Hepatocyte (in vitro differentiated cells): ENCODE measurements around the gene SERTAD2. TPM values are rescaled to one million over a fixed set of nuclear protein-coding genes. Genes with fewer than 3 reads are reported as not detected.

Experiments used
- DNase-seq: peaks from one replicate; pipeline ENCODE4 v3.0.0-alpha.2; 2016; ENCODE audit warnings: low spot score
- H2AFZ ChIP-seq: fragments of 200-600 bp; sonication (generic); 2 replicates; pipeline ENCODE4 v1.6.0; 2016; ENCODE audit warnings: antibody characterized with exemption, mild to moderate bottlenecking
- H3K27ac ChIP-seq: fragments of 200-600 bp; sonication (generic); 2 replicates; pipeline ENCODE4 v1.5.1; 2016; ENCODE audit warnings: mild to moderate bottlenecking
- H3K27me3 ChIP-seq: fragments of 200-600 bp; sonication (generic); 2 replicates; pipeline ENCODE4 v1.6.1; 2016
- H3K36me3 ChIP-seq: fragments of 200-600 bp; sonication (generic); replicated peaks from 2 replicates; pipeline ENCODE4 v1.5.1; 2016; ENCODE audit warnings: low read depth; ENCODE audit not compliant: insufficient read depth
- H3K4me1 ChIP-seq: fragments of 200-600 bp; sonication (generic); 2 replicates; pipeline ENCODE4 v1.5.1; 2016; ENCODE audit warnings: mild to moderate bottlenecking, moderate library complexity; ENCODE audit not compliant: insufficient read depth
- H3K4me2 ChIP-seq: fragments of 200-600 bp; sonication (generic); 2 replicates; pipeline ENCODE4 v1.6.0; 2016
- H3K4me3 ChIP-seq: fragments of 200-600 bp; sonication (generic); 2 replicates; pipeline ENCODE4 v1.5.1; 2016; ENCODE audit warnings: mild to moderate bottlenecking
- H3K79me2 ChIP-seq: fragments of 200-600 bp; sonication (generic); 2 replicates; pipeline ENCODE4 v1.6.0; 2017; ENCODE audit warnings: mild to moderate bottlenecking
- H3K9me2 ChIP-seq: fragments of 200-600 bp; sonication (generic); replicated peaks from 2 replicates; pipeline ENCODE4 v1.6.0; 2017; ENCODE audit warnings: mild to moderate bottlenecking; ENCODE audit not compliant: insufficient read depth
- H3K9me3 ChIP-seq: fragments of 200-600 bp; sonication (generic); 2 replicates; pipeline ENCODE4 v1.5.1; 2016; ENCODE audit warnings: low read depth, mild to moderate bottlenecking
- H4K20me1 ChIP-seq: fragments of 200-600 bp; sonication (generic); 2 replicates; pipeline ENCODE4 v1.6.0; 2016; ENCODE audit warnings: mild to moderate bottlenecking; ENCODE audit not compliant: insufficient read depth, poor library complexity, severe bottlenecking
- EZH2 ChIP-seq: fragments of 200-600 bp; sonication (generic); IDR thresholded peaks from 2 replicates; pipeline ENCODE4 v1.6.1; 2016; ENCODE audit warnings: antibody characterized with exemption, mild to moderate bottlenecking, borderline replicate concordance
- EZH2phosphoT487 ChIP-seq: fragments of 200-600 bp; sonication (generic); IDR thresholded peaks from one replicate; pipeline ENCODE4 v1.6.1; 2018; ENCODE audit warnings: antibody characterized with exemption, mild to moderate bottlenecking, low read depth, moderate library complexity; ENCODE audit not compliant: unreplicated experiment, severe bottlenecking
- WGBS: methylation state at CpG from one replicate; pipeline ENCODE4 v1.1.6; 2016; ENCODE audit warnings: low lambda C conversion rate; ENCODE audit errors: missing lambda C conversion rate; 5-methylcytosine and 5-hydroxymethylcytosine counted together
- polyA plus RNA-seq: library from polyadenylated mRNA; unstranded; fragments of >200 nt; fragmentation: Nextera tagmentation; extraction: Ambion mirVana; gene quantifications from 2 replicates; pipeline ENCODE4 v1.2.1, GENCODE V29; 2016
- total RNA-seq: library from RNA; depleted of rRNA; stranded (reverse); fragments of >200 nt; gene quantifications from 2 replicates; pipeline ENCODE4 v1.2.3, GENCODE V29; 2014
- TF ChIP-seq, protein P1 (sequence below): fragments of 200-600 bp; sonication (generic); IDR thresholded peaks from 2 replicates; pipeline ENCODE4 v1.5.1; 2016; ENCODE audit warnings: antibody characterized with exemption, mild to moderate bottlenecking; ENCODE audit not compliant: poor library complexity

SERTAD2 gene
- total and polyA plus RNA-seq, 2 experiments from 2014 or later: 13.8 to 23.8 TPM

- no peak for DNase-seq
- Histone ChIP-seq H3K4me1 (peaks cover 74% of the 10 kb centered on the region), H3K4me3 (no peak overlapping the region), H3K79me2 (peaks cover 90% of the 10 kb centered on the region), H3K27ac (peak overlapping the region; percentile 96), H3K9me2 (no peaks in the 10 kb centered on the region), H3K4me2 (peak overlapping the region; percentile 86), H3K9me3 (no peaks in the 10 kb centered on the region), H3K36me3 (no peaks in the 10 kb centered on the region), H3K27me3 (no peaks in the 10 kb centered on the region), H4K20me1 (peaks cover 62% of the 10 kb centered on the region), H2AFZ (no peak overlapping the region)
- TF ChIP-seq, protein P1, sequence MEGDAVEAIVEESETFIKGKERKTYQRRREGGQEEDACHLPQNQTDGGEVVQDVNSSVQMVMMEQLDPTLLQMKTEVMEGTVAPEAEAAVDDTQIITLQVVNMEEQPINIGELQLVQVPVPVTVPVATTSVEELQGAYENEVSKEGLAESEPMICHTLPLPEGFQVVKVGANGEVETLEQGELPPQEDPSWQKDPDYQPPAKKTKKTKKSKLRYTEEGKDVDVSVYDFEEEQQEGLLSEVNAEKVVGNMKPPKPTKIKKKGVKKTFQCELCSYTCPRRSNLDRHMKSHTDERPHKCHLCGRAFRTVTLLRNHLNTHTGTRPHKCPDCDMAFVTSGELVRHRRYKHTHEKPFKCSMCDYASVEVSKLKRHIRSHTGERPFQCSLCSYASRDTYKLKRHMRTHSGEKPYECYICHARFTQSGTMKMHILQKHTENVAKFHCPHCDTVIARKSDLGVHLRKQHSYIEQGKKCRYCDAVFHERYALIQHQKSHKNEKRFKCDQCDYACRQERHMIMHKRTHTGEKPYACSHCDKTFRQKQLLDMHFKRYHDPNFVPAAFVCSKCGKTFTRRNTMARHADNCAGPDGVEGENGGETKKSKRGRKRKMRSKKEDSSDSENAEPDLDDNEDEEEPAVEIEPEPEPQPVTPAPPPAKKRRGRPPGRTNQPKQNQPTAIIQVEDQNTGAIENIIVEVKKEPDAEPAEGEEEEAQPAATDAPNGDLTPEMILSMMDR: no peak
- TF ChIP-seq EZH2phosphoT487: no peak
- no peak for TF ChIP-seq EZH2
- 55% methylated on average over 8 of the region's 8 CpGs for WGBS
Observed at GRCh38 chr2:64643838-64644457, 9.8 kb downstream of the SERTAD2 start.

DNA sequence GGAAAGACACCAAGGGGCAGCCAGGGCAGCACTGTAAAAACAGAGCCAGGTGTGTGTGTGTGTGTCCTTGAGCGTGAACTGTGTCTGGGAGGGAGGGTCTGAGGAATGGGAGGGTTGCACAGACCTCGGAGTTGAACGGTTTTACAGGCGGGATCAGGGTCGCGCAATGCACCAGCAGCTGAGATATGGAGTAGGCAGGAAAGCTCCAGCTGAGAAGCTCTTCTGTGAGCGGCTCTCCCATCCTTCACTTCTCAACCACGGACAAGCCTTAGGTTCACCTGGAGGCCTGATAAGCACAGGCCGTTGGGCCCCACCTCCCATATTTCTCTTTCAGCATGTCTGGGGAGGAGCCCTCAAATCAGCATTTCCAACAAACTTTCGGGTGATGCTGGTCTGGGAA is 12.1 kb downstream of the SERTAD2 start:
- WGBS: 73% methylated on average over 10 of the region's 10 CpGs
- Histone ChIP-seq H3K4me2 (no peak overlapping the region), H3K36me3 (no peaks in the 10 kb centered on the region), H3K9me2 (no peaks in the 10 kb centered on the region), H3K27me3 (no peaks in the 10 kb centered on the region), H3K4me1 (peaks cover 66% of the 10 kb centered on the region), H2AFZ (no peak overlapping the region), H3K79me2 (peaks cover 90% of the 10 kb centered on the region), H3K9me3 (no peaks in the 10 kb centered on the region), H3K27ac (peak overlapping the region; percentile 4), H4K20me1 (peaks cover 66% of the 10 kb centered on the region), H3K4me3 (no peak overlapping the region)
- DNase-seq: no peak
- TF ChIP-seq EZH2 (no peak), EZH2phosphoT487 (no peak)
- TF ChIP-seq, protein P1: no peak

DNA sequence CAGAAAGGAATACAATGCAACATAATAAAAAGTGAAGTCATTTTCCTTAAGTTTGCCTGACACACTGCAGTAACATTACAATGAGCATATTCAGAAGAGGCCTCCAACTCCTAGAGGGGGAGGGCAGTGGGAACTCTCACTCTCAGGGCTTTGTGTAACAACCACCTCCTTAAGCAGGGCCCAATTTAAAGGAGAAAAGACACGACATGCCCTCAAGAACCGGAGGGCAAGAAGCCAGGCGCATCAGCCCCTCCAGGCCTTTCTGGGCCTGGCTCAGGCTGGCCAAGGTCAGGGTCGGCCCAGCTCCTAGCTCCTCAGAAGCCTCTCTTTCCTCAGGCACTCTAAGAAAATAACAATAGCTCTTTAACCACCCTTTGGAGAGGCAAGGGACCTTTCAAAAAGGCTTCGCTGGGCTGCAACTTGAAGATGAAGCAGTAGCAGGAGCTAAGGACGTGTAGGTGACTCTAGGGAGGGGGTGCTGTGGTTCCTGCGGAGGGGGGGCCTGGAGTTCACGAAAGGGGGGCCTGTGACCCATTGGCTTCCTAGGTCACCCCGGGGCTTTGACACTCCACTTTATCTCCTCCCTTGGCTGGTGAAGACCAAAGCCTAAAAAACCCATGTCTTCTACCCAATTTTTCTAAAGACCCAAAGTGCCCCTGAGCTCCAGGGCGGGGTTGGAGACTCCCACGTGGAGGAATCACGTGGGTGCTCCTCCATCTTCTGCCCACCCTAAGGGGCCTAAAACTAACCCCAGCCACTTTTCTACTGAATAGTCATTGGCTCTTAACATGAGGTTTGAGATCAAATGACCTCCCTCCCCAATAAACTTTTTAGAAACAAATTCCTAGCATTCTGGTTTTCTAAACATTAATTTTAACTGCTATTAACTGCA is 13.3 kb downstream of the SERTAD2 start:
- no peak for DNase-seq
- no peak for TF ChIP-seq EZH2phosphoT487
- TF ChIP-seq, protein P1: no peak
- H3K36me3 ChIP-seq: no peaks in the 10 kb centered on the region
- peaks cover 61% of the 10 kb centered on the region for H4K20me1 ChIP-seq
- no peak overlapping the region for H3K27ac ChIP-seq
- H3K4me1 ChIP-seq: peaks cover 60% of the 10 kb centered on the region
- H3K9me2 ChIP-seq: no peaks in the 10 kb centered on the region
- no peak overlapping the region for H2AFZ ChIP-seq
- H3K79me2 ChIP-seq: peaks cover 91% of the 10 kb centered on the region
- 72% methylated on average over 12 of the region's 12 CpGs for WGBS
- H3K4me3 ChIP-seq: no peak overlapping the region
- peak overlapping the region; percentile 33 for H3K4me2 ChIP-seq
- H3K27me3 ChIP-seq: no peaks in the 10 kb centered on the region
- H3K9me3 ChIP-seq: no peaks in the 10 kb centered on the region
